H1 (cell line): ENCODE data around the gene USP50. TPM values are rescaled to one million over a fixed set of nuclear protein-coding genes. Genes with fewer than 3 reads are reported as not detected.

ENCODE experiments used
- CTCF ChIA-PET: fragments of 300-600 bp; sonication (Branson Sonifier 250); formaldehyde crosslinking; loops from one replicate; lab custom pipeline; 2021; ENCODE audit not compliant: partially characterized antibody; lab: Charles Lee
- POLR2A ChIA-PET: fragments of 300-600 bp; sonication (Branson Sonifier 250); formaldehyde crosslinking; loops from one replicate; lab custom pipeline; 2021; ENCODE audit warnings: inconsistent platforms; ENCODE audit not compliant: partially characterized antibody; lab: Charles Lee
- DNase-seq, 2 experiments: peaks; one replicate each; pipeline versions ENCODE4 v3.0.0 to v3.0.0-alpha.2; 2010 to 2022; ENCODE audit warnings: low spot score in 2 of 2, low read depth in 1 of 2, mixed read lengths in 1 of 2
- FAIRE-seq: peaks from 2 replicates; lab custom pipeline; 2011; peaks lifted over from hg19 to GRCh38; lab: Jason Lieb, UNC
- H2AFZ ChIP-seq: 2 replicates; pipeline ENCODE4 v1.8.1; 2012; ENCODE audit warnings: low read length, inconsistent platforms
- H2AK5ac ChIP-seq: 2 replicates; pipeline ENCODE4 v1.6.1; 2013; ENCODE audit warnings: low read depth, low read length
- H2BK120ac ChIP-seq: replicated peaks from 2 replicates; pipeline ENCODE3; 2013; ENCODE audit warnings: low read depth, low read length, inconsistent platforms
- H2BK12ac ChIP-seq: 2 replicates; pipeline ENCODE4 v1.6.1; 2013; ENCODE audit warnings: low read depth, low read length
- H2BK15ac ChIP-seq: 2 replicates; pipeline ENCODE4 v1.6.1; 2013; ENCODE audit warnings: low read length
- H2BK20ac ChIP-seq: 2 replicates; pipeline ENCODE4 v1.6.1; 2013; ENCODE audit warnings: low read length
- H2BK5ac ChIP-seq: 2 replicates; pipeline ENCODE4 v1.6.1; 2013; ENCODE audit warnings: low read depth, low read length
- H3K14ac ChIP-seq: 2 replicates; pipeline ENCODE4 v1.6.1; 2013; ENCODE audit warnings: inconsistent platforms; ENCODE audit not compliant: insufficient read length
- H3K18ac ChIP-seq: 2 replicates; pipeline ENCODE4 v1.6.1; 2013; ENCODE audit warnings: low read length; ENCODE audit errors: extremely low read depth
- H3K23ac ChIP-seq: 2 replicates; pipeline ENCODE4 v1.6.1; 2013; ENCODE audit warnings: inconsistent platforms; ENCODE audit not compliant: insufficient read length
- H3K23me2 ChIP-seq: 2 replicates; pipeline ENCODE4 v1.6.1; 2013; ENCODE audit warnings: low read depth, low read length
- H3K27ac ChIP-seq: 2 replicates; pipeline ENCODE4 v1.6.1; 2011; ENCODE audit warnings: low read depth, low read length, inconsistent platforms
- H3K27me3 ChIP-seq, 4 experiments: replicated peaks in 1 of 4; 1 replicate in 1 of 4; 2 replicates in 3 of 4; pipeline versions ENCODE4 v1.6.1 to v1.8.1; 2011 to 2013; ENCODE audit warnings: low read length in 3 of 4, mild to moderate bottlenecking in 3 of 4, inconsistent platforms in 2 of 4, mixed read lengths in 2 of 4, moderate library complexity in 1 of 4; ENCODE audit not compliant: control insufficient read depth in 3 of 4, insufficient read depth in 3 of 4; ENCODE audit errors: extremely low read depth in 1 of 4
- H3K36me3 ChIP-seq, 4 experiments: 2 replicates each; pipeline versions ENCODE4 v1.6.1 to v1.8.1; 2011 to 2013; ENCODE audit warnings: mild to moderate bottlenecking in 4 of 4, low read length in 3 of 4, moderate library complexity in 2 of 4, control low read depth in 1 of 4, inconsistent platforms in 1 of 4; ENCODE audit not compliant: insufficient read depth in 4 of 4, control insufficient read depth in 2 of 4
- H3K4ac ChIP-seq: replicated peaks from 2 replicates; pipeline ENCODE3; 2013; ENCODE audit warnings: low read length, low read depth, mixed read lengths, inconsistent platforms; ENCODE audit not compliant: insufficient read length
- H3K4me1 ChIP-seq, 4 experiments: replicated peaks in 1 of 4; 1 replicate in 1 of 4; 2 replicates in 3 of 4; pipeline versions ENCODE4 v1.6.1 to v1.8.1; 2011 to 2013; ENCODE audit warnings: low read length in 3 of 4, inconsistent platforms in 2 of 4, mixed read lengths in 1 of 4; ENCODE audit not compliant: insufficient read depth in 4 of 4, control insufficient read depth in 3 of 4
- H3K4me2 ChIP-seq, 2 experiments: 2 replicates each; pipeline versions ENCODE4 v1.6.1 to v1.8.1; 2011 to 2013; ENCODE audit warnings: low read depth in 2 of 2, low read length in 2 of 2, control low read depth in 1 of 2, inconsistent platforms in 1 of 2, mild to moderate bottlenecking in 1 of 2; ENCODE audit not compliant: insufficient read depth in 1 of 2
- H3K4me3 ChIP-seq, 4 experiments: fragments of 200-600, 300-600 bp in 1 of 4; sonication (generic), shearing (Covaris generic), sonication (Bioruptor Twin) in 1 of 4; 2 replicates each; pipeline versions ENCODE4 v1.5.1 to v1.8.1; 2011 to 2016; ENCODE audit warnings: low read length in 4 of 4, low read depth in 3 of 4, control low read depth in 2 of 4, inconsistent platforms in 2 of 4, mild to moderate bottlenecking in 2 of 4, mixed read lengths in 1 of 4, moderate library complexity in 1 of 4; ENCODE audit not compliant: insufficient read depth in 2 of 4; ENCODE audit errors: extremely low read depth in 1 of 4
- H3K56ac ChIP-seq: replicated peaks from 2 replicates; pipeline ENCODE3; 2013; ENCODE audit warnings: low read depth, mild to moderate bottlenecking, mixed read lengths, low read length, inconsistent platforms; ENCODE audit not compliant: insufficient read length
- H3K79me1 ChIP-seq: 2 replicates; pipeline ENCODE4 v1.6.1; 2013; ENCODE audit warnings: low read depth, low read length, control low read depth
- H3K79me2 ChIP-seq, 2 experiments: 2 replicates each; pipeline versions ENCODE4 v1.6.1 to v1.8.1; 2012 to 2013; ENCODE audit warnings: low read length in 2 of 2, mild to moderate bottlenecking in 2 of 2, inconsistent platforms in 1 of 2; ENCODE audit not compliant: insufficient read depth in 2 of 2, control insufficient read depth in 1 of 2
- H3K9ac ChIP-seq, 4 experiments: replicated peaks in 1 of 4; 1 replicate in 1 of 4; 2 replicates in 3 of 4; pipeline versions ENCODE4 v1.6.1 to v1.8.1; 2011 to 2013; ENCODE audit warnings: low read depth in 3 of 4, low read length in 3 of 4, control low read depth in 2 of 4, mild to moderate bottlenecking in 2 of 4, moderate library complexity in 2 of 4, inconsistent platforms in 1 of 4; ENCODE audit errors: extremely low read depth in 1 of 4
- H3K9me3 ChIP-seq, 2 experiments: 2 replicates each; pipeline versions ENCODE4 v1.6.1 to v1.8.1; 2012 to 2013; ENCODE audit warnings: mild to moderate bottlenecking in 2 of 2, moderate library complexity in 2 of 2, control low read depth in 1 of 2, inconsistent platforms in 1 of 2, low read depth in 1 of 2, low read length in 1 of 2, mixed read lengths in 1 of 2; ENCODE audit not compliant: insufficient read depth in 2 of 2
- H4K20me1 ChIP-seq, 2 experiments: replicated peaks in 1 of 2; 2 replicates each; pipeline versions ENCODE3 to v1.8.1; 2011 to 2013; ENCODE audit warnings: inconsistent platforms in 2 of 2, low read length in 2 of 2, mild to moderate bottlenecking in 1 of 2; ENCODE audit not compliant: insufficient read depth in 2 of 2, control insufficient read depth in 1 of 2
- H4K5ac ChIP-seq: 2 replicates; pipeline ENCODE4 v1.6.1; 2013; ENCODE audit warnings: low read length, low read depth, mixed read lengths, inconsistent platforms; ENCODE audit not compliant: insufficient read length
- H4K8ac ChIP-seq: 2 replicates; pipeline ENCODE4 v1.8.0; 2013; ENCODE audit warnings: mild to moderate bottlenecking, moderate library complexity, low read length, inconsistent platforms; ENCODE audit not compliant: insufficient read depth; ENCODE audit errors: extremely low read depth
- H4K91ac ChIP-seq: replicated peaks from 2 replicates; pipeline ENCODE3; 2013; ENCODE audit warnings: low read length, mixed read lengths, inconsistent platforms; ENCODE audit not compliant: insufficient read length
- ATF2 ChIP-seq: IDR thresholded peaks from 2 replicates; pipeline ENCODE4 v1.6.1; 2012; ENCODE audit warnings: low read length, inconsistent platforms
- BACH1 ChIP-seq: IDR thresholded peaks from 2 replicates; pipeline ENCODE4 v1.6.1; 2012; ENCODE audit warnings: low read length, improper control_type of control experiment
- CHD2 ChIP-seq: IDR thresholded peaks from 2 replicates; pipeline ENCODE4 v1.6.1; 2012; ENCODE audit warnings: low read length, improper control_type of control experiment
- EGR1 ChIP-seq: IDR thresholded peaks from 2 replicates; pipeline ENCODE4 v1.6.1; 2011; ENCODE audit warnings: low read depth, low read length, borderline replicate concordance
- EP300 ChIP-seq, 2 experiments: IDR thresholded peaks; 1 replicate in 1 of 2; 2 replicates in 1 of 2; pipeline ENCODE4 v1.6.1; 2011 to 2012; ENCODE audit warnings: low read depth in 2 of 2, low read length in 2 of 2, mild to moderate bottlenecking in 2 of 2, borderline replicate concordance in 1 of 2, inconsistent platforms in 1 of 2, moderate library complexity in 1 of 2
- GABPA ChIP-seq: IDR thresholded peaks from 2 replicates; pipeline ENCODE4 v1.6.1; 2011; ENCODE audit warnings: mild to moderate bottlenecking, low read length, moderate library complexity, borderline replicate concordance; ENCODE audit not compliant: insufficient read depth
- JUN ChIP-seq: IDR thresholded peaks from 2 replicates; pipeline ENCODE4 v1.6.1; 2011; ENCODE audit warnings: low read depth, mild to moderate bottlenecking, improper control_type of control experiment, low read length
- JUND ChIP-seq: IDR thresholded peaks from 2 replicates; pipeline ENCODE4 v1.6.1; 2011; ENCODE audit warnings: mild to moderate bottlenecking, improper control_type of control experiment, low read length
- KDM1A ChIP-seq: fragments of 200-600, 300-600 bp; sonication (generic); IDR thresholded peaks from 2 replicates; pipeline ENCODE4 v1.7.1; 2016; ENCODE audit warnings: mild to moderate bottlenecking, low read length, borderline replicate concordance
- KDM4A ChIP-seq: IDR thresholded peaks from one replicate; pipeline ENCODE4 v1.7.1; 2012; ENCODE audit warnings: low read depth, mild to moderate bottlenecking, moderate library complexity, low read length, inconsistent platforms; ENCODE audit not compliant: severe bottlenecking
- RNF2 ChIP-seq: fragments of 200-900, 300-1000 bp; sonication (generic); IDR thresholded peaks from 2 replicates; pipeline ENCODE4 v1.7.1; 2016; ENCODE audit warnings: borderline replicate concordance, low read depth, mild to moderate bottlenecking, antibody characterized with exemption, low read length; ENCODE audit not compliant: poor library complexity, severe bottlenecking; ENCODE audit errors: missing control alignments
- SIX5 ChIP-seq: IDR thresholded peaks from 2 replicates; pipeline ENCODE4 v1.6.1; 2011; ENCODE audit warnings: mild to moderate bottlenecking, low read depth, low read length
- TCF12 ChIP-seq: IDR thresholded peaks from 2 replicates; pipeline ENCODE4 v1.6.1; 2011; ENCODE audit warnings: low read depth, mild to moderate bottlenecking, low read length
- WGBS, 2 experiments: shearing (Covaris generic) in 1 of 2; methylation state at CpG; one replicate each; pipeline versions ENCODE4 v1.1.6 to v1.1.7; 2013 to 2015; ENCODE audit warnings: low lambda C conversion rate in 2 of 2, mixed read lengths in 2 of 2, inconsistent platforms in 1 of 2, low coverage in 1 of 2, missing lambda C conversion rate in 1 of 2; ENCODE audit not compliant: insufficient replicate concordance in 2 of 2, insufficient coverage in 1 of 2, insufficient read length in 1 of 2; ENCODE audit errors: extremely low coverage in 1 of 2, missing lambda C conversion rate in 1 of 2; 5-methylcytosine and 5-hydroxymethylcytosine counted together
- polyA plus RNA-seq, 7 experiments: library from polyadenylated mRNA; depleted of rRNA in 3 of 7; stranded (reverse) in 5 of 7; unstranded in 2 of 7; fragments of >200 nt in 5 of 7; fragments of 200-250 nt in 2 of 7; gene quantifications; 1 replicate in 5 of 7; 2 replicates in 1 of 7; 4 replicates in 1 of 7; pipeline versions ENCODE4 v1.2.1 to v1.2.3, GENCODE V29; 2011 to 2013; ENCODE audit warnings: missing spikeins in 2 of 7, mixed read lengths in 2 of 7
- total RNA-seq: library from RNA; stranded (reverse); fragmentation: NEBNext Ultra II Directional; extraction: Animal tissue kit (Norgen Biotek cat#: 25700); gene quantifications from 2 replicates; pipeline ENCODE4 v1.2.1, GENCODE V29; 2021

The USP50 gene
- total and polyA plus RNA-seq, 2 of the 8 experiments (the other 6 are each of a cell fraction or from before 2014, with no cell fraction given): not detected

- Histone ChIP-seq H2BK5ac (no peak overlapping the region), H4K5ac (no peak overlapping the region), H4K20me1 (no peaks in the 10 kb centered on the region), H3K9me3 (no peaks in the 10 kb centered on the region), H3K79me1 (no peaks in the 10 kb centered on the region), H2BK20ac (no peak overlapping the region), H3K23me2 (no peaks in the 10 kb centered on the region), H3K9ac (no peak overlapping the region), H3K4me1 (no peaks in the 10 kb centered on the region), H3K23ac (no peak overlapping the region), H4K8ac (no peak overlapping the region), H3K56ac (no peak overlapping the region), H3K4ac (no peak overlapping the region), H3K14ac (no peak overlapping the region), H3K4me3 (no peak overlapping the region), H2BK15ac (no peak overlapping the region), H3K4me2 (no peak overlapping the region), H2BK120ac (no peak overlapping the region), H2AFZ (no peak overlapping the region), H3K79me2 (no peaks in the 10 kb centered on the region), H3K36me3 (peaks cover 7 to 73% (median 35%) of the 10 kb centered on the region in 4 experiments), H3K27me3 (no peaks in the 10 kb centered on the region), H3K18ac (no peak overlapping the region), H2AK5ac (no peak overlapping the region), H3K27ac (no peak overlapping the region), H2BK12ac (no peak overlapping the region), H4K91ac (no peak overlapping the region)
- ChIA-PET CTCF (interaction anchor here (0.7 kb wide), 1 partner anchor 16 kb away, joined by 3 read pairs; no protein-coding TSS in a partner anchor), POLR2A (no interaction called here)
- FAIRE-seq: no peak
- DNase-seq: no peak
- 93% methylated on average over 3 of the region's 3 CpGs; no CpG with 5 or more reads in 1 of the 2 experiments for WGBS, 2 experiments
- TF ChIP-seq JUND (no peak), EP300 (IDR thresholded peaks at IDR 0.05; ENCODE audit: borderline replicate concordance in 1 of 2, low read depth in 2 of 2, low read length in 2 of 2) (no peak), EGR1 (no peak), KDM1A (no peak), JUN (no peak), ATF2 (no peak), KDM4A (no peak), RNF2 (no peak), BACH1 (no peak), TCF12 (no peak), CHD2 (no peak), GABPA (no peak), SIX5 (no peak)
Measured at GRCh38 chr15:50493625-50494024, 52.8 kb downstream of the USP50 start.
